GM13977 (cell line): ENCODE results near the gene LMO7.

ENCODE experiments used
- DNase-seq: peaks from one replicate; pipeline ENCODE4 v3.0.0; 2012; ENCODE audit warnings: low spot score
- CTCF ChIP-seq: IDR thresholded peaks from 2 replicates; pipeline ENCODE4 v1.5.1; 2012; ENCODE audit warnings: mild to moderate bottlenecking, control low read depth; ENCODE audit not compliant: insufficient read depth; ENCODE audit errors: extremely low read depth, missing control alignments
- in situ Hi-C: fragments of 300-500 bp; cut with MboI; formaldehyde crosslinking; loops from one replicate; pipeline ENCODE4 v1.12.0; 2022; ENCODE audit warnings: low sequenced_read_pairs, low pct_unique_long_range_greater_than_20kb, mixed read lengths, inconsistent platforms; ENCODE audit not compliant: unreplicated experiment

LMO7 gene

GRCh38 chr13:75871059-75871458 is 234.9 kb downstream of the LMO7 start:
- TF ChIP-seq CTCF: no peak
- DNase-seq: no peak
- in situ Hi-C loops: loop anchor here (10.0 kb wide), 4 partner anchors 144 to 1034 kb away; no protein-coding TSS in a partner anchor

GRCh38 chr13:75872980-75873379 is 236.8 kb downstream of the LMO7 start:
- TF ChIP-seq CTCF: no peak
- no peak for DNase-seq
- in situ Hi-C loops: loop anchor here (10.0 kb wide), 4 partner anchors 142 to 1032 kb away; no protein-coding TSS in a partner anchor

- no peak for TF ChIP-seq CTCF
- in situ Hi-C loops: loop anchor here (10.0 kb wide), 4 partner anchors 141 to 1031 kb away; no protein-coding TSS in a partner anchor
- no peak for DNase-seq
Observed at GRCh38 chr13:75873494-75873893, 237.4 kb downstream of the LMO7 start.

- in situ Hi-C loops: loop anchor here (10.0 kb wide), 4 partner anchors 139 to 1029 kb away; no protein-coding TSS in a partner anchor
- TF ChIP-seq CTCF: no peak
- no peak for DNase-seq
Observed at GRCh38 chr13:75875450-75875849, 239.3 kb downstream of the LMO7 start.

DNA sequence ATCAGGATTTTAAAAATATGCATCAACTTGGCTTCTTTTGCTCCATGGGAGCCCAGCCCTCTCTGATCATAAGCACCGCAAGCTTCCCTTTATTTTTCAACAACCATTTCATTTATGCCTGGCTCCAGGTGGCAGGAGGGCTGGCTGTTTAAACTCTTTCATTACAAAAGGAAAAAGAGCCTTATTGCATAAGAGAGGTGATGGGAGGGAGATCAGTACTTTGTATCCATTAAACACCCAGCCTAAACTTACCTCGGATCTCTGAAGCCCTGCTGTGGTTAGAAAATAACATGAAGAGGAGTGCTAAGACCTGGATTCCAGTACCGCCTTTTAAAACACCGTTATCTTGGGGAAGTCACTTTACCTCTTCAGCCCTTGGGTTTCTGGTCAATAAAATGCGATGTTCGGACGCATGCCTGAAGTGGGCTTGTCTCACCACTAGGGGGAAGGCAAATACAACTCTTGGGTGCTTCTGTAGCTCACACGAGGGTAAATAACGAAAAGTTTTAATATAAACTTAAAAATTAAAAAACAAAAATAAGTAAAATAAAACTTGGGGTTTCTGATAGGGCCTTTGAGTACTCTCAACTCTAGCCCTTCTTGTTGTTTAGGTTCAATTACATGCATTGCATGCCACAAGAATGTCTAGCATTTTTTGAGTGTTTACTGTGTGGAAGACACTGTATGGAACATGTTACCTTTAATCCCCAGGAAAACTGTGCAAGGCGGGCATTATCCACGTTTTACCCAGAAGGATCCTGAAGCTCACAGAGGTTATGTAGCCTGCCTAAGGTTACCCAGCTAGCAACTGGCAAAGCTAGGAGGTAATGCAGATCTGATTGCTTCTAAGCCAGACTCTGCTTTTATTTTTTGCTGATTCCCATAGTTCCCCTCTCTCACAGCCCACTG is 240.3 kb downstream of the LMO7 start:
- peak; percentile 55 for DNase-seq
- in situ Hi-C loops: loop anchor here (10.0 kb wide), 4 partner anchors 138 to 1028 kb away; no protein-coding TSS in a partner anchor
- peak; percentile 90 for TF ChIP-seq CTCF

DNA sequence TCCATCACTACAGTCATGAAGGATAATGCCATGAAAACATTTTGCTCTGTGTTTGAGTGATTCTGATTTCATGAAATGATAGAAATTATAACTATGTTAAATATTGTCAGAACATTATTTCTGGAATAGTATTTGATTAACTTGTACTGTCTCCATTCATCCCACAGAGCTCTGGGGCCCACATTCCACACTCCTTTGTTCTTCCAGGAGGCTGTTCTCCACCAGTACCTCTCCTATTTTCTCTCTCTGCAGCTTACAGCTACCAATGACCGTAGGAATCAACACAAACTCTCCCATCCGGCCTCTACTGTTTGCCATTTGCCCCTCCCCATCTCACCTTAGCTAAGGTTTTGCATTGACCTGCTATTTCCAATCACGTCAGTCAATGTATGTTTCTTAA is 240.9 kb downstream of the LMO7 start:
- in situ Hi-C loops: loop anchor here (10.0 kb wide), 4 partner anchors 138 to 1028 kb away; no protein-coding TSS in a partner anchor
- DNase-seq: no peak
- no peak for TF ChIP-seq CTCF
